HG03066 (cell line): ENCODE measurements around the gene CCDC184.
"Not testable (repeated sequence)": the region's sequence is repeated elsewhere in the genome, so short reads cannot be mapped to it uniquely, and the experiment has no call there.

ENCODE experiments used
- ATAC-seq: cut with Tn5 transposase; IDR thresholded peaks from one replicate; pipeline ENCODE4 v1.9.1; 2021; ENCODE audit warnings: low read depth; ENCODE audit not compliant: unreplicated experiment

Gene CCDC184

DNA sequence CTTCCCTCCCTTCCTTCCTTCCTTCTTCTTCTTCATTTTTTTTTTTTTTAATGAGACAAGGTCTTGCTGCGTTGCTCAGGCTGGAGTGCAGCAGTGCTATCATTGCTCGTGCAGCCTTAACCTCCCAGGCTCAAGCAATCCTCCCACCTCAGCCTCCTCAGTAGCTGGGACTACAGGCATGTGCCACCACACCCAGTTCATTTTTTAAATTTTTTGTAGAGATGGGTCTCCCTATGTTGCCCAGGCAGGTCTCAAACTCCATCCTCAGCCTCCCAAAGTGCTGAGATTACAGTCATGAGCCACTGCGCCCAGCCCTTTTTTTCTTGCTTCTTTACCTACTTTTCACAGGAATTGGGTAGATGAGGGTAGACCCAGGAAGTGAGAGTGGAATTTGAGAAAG, 18.1 kb downstream of the CCDC184 start:
- no peak for ATAC-seq

DNA sequence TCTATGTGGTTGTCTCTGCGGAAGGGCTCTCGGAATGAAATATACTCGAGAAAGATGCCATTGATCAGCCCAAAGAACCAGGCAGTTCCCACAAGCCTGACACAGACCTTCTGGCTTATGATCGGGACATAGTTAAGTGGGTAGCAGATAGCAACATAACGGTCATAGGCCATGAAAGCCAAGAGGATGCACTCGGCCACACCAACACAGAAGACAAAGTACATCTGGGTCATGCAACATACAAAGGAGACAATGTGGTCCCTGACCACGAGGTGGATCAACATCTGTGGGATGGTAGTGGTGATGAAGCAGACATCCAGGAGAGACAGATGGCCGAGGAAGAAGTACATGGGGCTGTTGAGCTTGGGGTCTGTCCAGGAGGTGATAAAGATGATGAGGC, 19.3 kb downstream of the CCDC184 start:
- no peak for ATAC-seq

DNA sequence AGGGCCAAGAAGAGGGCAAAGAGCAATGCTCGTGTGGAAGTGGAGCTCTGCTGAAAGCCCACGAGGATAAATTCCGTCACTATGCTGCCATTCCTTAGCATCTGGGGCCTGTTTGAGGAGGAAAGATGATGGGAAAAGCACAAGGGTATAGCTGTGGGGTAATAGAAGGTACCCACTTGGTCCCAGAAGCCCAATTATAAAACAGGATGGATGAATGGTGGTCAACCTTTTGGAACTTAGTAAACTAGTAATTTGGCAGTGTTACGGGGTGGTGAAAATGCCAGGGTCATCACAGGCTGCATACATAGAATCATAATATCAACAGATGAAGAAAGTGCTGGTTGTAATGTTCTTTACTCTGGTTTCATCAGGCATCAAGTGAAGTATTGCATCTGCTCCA, 19.7 kb downstream of the CCDC184 start, which contains the start of gene OR10AD1:
OR10AD1 (minus strand) TSS at position 101 of the 400 bp plus-strand sequence; CDS start at position 101, 0 bp downstream.
- no peak for ATAC-seq

DNA sequence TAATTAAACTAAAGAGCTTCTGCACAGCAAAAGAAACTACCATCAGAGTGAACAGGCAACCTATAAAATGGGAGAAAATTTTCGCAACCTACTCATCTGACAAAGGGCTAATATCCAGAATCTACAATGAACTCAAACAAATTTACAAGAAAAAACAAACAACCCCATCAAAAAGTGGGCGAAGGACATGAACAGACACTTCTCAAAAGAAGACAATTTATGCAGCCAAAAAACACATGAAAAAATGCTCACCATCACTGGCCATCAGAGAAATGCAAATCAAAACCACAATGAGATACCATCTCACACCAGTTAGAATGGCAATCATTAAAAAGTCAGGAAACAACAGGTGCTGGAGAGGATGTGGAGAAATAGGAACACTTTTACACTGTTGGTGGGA, 26.1 kb downstream of the CCDC184 start:
- not testable (repeated sequence) for ATAC-seq

DNA sequence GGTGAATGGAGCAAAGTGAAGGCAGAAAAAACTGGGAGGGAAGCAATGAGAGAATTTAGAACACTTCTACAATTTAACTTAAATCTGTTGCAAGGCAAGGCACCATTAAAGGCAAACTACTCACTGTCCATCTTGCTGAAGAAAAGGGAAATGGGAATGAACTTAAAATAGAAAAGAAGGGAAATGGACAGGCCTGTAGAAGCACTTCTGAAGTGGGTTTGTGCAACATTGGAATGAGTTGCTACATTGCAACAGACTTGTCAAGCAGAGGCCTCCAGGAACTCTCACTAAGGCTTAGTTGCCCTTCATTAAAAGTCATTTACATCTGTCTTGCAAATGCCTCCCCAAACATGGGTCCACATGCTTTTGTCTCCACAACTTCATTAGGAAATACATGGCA, 33.3 kb downstream of the CCDC184 start:
- no peak for ATAC-seq

DNA sequence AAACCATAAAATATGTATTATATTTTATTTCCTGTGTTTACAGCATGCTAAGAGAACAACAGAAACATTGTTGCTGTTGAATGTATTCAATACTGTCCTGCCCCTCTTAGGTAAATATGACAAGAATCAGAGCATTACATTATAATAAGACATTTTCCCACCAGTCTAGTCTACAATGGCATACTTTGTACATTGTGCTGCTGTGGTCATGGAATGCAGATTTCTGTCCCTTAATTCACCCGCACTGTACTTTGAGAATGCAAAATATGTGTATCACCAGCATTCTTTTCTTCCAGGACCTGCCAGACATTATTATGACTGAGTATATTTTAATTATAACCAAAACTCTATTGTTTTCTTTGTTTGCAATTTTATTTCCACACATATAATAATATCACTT, 36.2 kb downstream of the CCDC184 start:
- ATAC-seq = no peak

DNA sequence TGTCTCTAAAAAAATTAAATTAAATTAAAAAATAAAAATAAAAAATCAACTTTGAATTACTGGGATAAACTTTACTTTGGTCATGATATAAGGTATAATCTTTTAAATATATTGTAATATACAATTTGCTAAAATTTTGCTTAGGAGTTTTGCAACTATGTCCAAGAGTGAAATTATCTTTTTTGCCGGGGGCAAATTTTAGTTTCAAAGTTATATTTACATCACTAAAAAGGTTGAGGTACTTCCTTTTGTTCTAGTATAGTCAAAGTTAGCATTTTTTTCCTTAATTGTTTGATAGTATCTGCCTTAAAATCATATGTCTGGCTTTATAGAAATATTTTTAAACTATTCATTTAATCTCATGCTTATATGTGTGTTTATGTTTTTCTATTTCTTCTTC, 37.3 kb downstream of the CCDC184 start:
- ATAC-seq = no peak

DNA sequence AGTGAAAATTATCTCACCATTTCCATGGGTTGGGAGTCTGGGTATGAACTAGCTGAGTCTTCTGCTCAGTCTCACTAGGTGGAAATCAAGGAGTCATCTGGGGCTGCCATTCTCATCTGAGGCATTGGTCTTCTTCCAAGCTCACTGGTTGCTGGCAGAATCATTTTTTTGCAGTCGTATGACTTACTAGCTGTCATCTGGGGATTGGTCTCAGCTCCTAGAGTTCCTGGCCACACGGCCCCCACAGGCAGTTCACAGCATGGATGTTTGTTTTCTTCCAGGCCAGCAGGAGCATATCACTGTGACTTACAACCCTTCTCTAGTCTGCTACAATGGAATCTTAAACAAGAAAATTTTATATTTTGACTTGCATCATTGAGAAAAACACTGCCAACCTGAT, 38.2 kb downstream of the CCDC184 start:
- no peak for ATAC-seq

DNA sequence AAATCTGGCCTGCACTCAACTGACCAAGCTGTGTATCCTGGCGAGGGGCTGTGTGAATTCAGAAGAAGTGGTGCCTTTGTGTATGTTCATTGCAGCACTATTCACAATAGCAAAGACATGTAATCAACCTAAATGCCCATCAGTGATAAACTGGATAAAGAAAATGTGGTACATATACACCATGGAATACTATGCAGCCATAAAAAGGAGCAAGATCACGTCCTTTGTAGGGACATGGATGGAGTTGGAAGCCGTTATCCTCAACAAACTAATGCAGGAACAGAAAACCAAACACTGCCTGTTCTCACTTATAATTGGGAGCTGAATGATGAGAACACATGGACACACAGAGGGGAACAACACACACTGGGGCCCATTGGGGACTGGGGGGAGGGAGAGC, 41.1 kb downstream of the CCDC184 start:
- not testable (repeated sequence) for ATAC-seq

DNA sequence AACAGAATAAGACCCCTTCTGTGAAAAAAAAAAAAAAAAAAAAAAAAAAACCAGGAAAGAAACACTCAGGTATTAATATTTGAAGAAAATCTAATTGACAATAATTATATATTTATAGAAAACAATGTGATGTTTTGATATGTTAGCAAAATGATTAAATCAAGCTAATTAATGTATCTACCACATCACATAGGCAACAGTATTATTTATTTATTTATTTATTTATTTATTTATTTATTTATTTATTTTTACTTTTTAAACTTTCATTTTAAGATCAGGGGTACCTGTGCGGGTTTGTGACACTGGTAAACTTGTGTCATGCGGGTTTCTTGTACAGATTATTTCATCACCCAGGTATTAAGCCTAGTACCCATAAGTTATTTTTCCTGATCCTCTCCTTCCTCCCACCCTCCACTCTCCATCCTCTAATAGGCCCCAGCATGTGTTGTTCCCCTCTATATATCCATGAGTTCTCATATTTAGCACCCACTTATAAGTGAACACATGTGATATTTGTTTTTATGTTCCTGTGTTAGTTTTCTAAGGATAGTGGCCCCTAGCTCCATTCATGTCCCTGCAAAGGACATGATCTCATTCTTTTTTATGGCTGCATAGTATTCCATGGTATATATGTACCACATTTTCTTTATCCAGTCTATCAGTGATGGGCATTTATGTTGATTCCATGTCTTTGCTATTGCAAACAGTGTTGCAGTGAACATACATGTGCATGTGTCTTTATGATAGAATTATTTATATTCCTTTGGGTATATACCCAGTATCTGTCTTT, 47.9 kb downstream of the CCDC184 start:
- not testable (repeated sequence) for ATAC-seq
